A172 (cell line): ENCODE data around the gene UQCRFS1. TPM values are rescaled to one million over a fixed set of nuclear protein-coding genes. Genes with fewer than 3 reads are reported as not detected.
"Not testable (repeated sequence)": the region's sequence is repeated elsewhere in the genome, so short reads cannot be mapped to it uniquely, and the experiment has no call there.

ENCODE experiments used
- DNase-seq: peaks from one replicate; pipeline ENCODE4 v3.0.0-alpha.2; 2015; ENCODE audit warnings: low spot score
- total RNA-seq: library from RNA; depleted of rRNA; stranded (reverse); fragments of >200 nt; shearing (Covaris generic); gene quantifications from 2 replicates; pipeline ENCODE4 v1.2.3, GENCODE V29; 2014; rRNA removed

Gene UQCRFS1
- total RNA-seq: 75.3 and 88.6 TPM in 2 replicates

- DNase-seq: peak; percentile 90
Measured at GRCh38 chr19:29212648-29213573, at the start of gene UQCRFS1. TSS of gene UQCRFS1 (minus strand) at chr19:29213151. CDS start at chr19:29213118, 33 bp downstream.

GRCh38 chr19:29262085-29262484, 49.1 kb upstream of the UQCRFS1 start:
- DNase-seq: no peak

GRCh38 chr19:29260477-29261317, 47.7 kb upstream of the UQCRFS1 start:
- DNase-seq: peak; percentile 19

GRCh38 chr19:29259867-29260281, 46.9 kb upstream of the UQCRFS1 start:
- no peak for DNase-seq

GRCh38 chr19:29259153-29259552, 46.2 kb upstream of the UQCRFS1 start:
- DNase-seq: no peak

- no peak for DNase-seq
Measured at GRCh38 chr19:29256516-29256915, 43.6 kb upstream of the UQCRFS1 start.

- no peak for DNase-seq
Measured at GRCh38 chr19:29255912-29256311, 43.0 kb upstream of the UQCRFS1 start.

- DNase-seq: no peak
Measured at GRCh38 chr19:29255006-29255405, 42.1 kb upstream of the UQCRFS1 start.

- DNase-seq: not testable (repeated sequence)
Measured at GRCh38 chr19:29249798-29250197, 36.8 kb upstream of the UQCRFS1 start.

- DNase-seq: no peak
Measured at GRCh38 chr19:29248332-29248844, 35.4 kb upstream of the UQCRFS1 start.

GRCh38 chr19:29247872-29248271, 34.9 kb upstream of the UQCRFS1 start:
- no peak for DNase-seq

- no peak for DNase-seq
Measured at GRCh38 chr19:29247471-29247870, 34.5 kb upstream of the UQCRFS1 start.

- DNase-seq: no peak
Measured at GRCh38 chr19:29247051-29247450, 34.1 kb upstream of the UQCRFS1 start.

GRCh38 chr19:29245215-29245614, 32.3 kb upstream of the UQCRFS1 start:
- no peak for DNase-seq

- DNase-seq: no peak
Measured at GRCh38 chr19:29241324-29241723, 28.4 kb upstream of the UQCRFS1 start.

- no peak for DNase-seq
Measured at GRCh38 chr19:29239213-29239776, 26.3 kb upstream of the UQCRFS1 start.

GRCh38 chr19:29233591-29233990, 20.6 kb upstream of the UQCRFS1 start:
- DNase-seq: no peak

- no peak for DNase-seq
Measured at GRCh38 chr19:29232315-29232852, 19.4 kb upstream of the UQCRFS1 start.

GRCh38 chr19:29231306-29231705, 18.4 kb upstream of the UQCRFS1 start:
- DNase-seq: not testable (repeated sequence)

GRCh38 chr19:29217616-29218015, 4.7 kb upstream of the UQCRFS1 start:
- no peak for DNase-seq

GRCh38 chr19:29216021-29216420, 3.1 kb upstream of the UQCRFS1 start:
- no peak for DNase-seq
